Colonic mucosa (tissue), 4 donors: ENCODE results near the gene RNF130. TPM values are rescaled to one million over a fixed set of nuclear protein-coding genes. Genes with fewer than 3 reads are reported as not detected.

Experiments
- DNase-seq: peaks from one replicate; pipeline ENCODE4 v3.0.0-alpha.2; 2020
- H3K27ac ChIP-seq: fragments of 200-600 bp; one replicate; pipeline ENCODE4 v1.8.0; 2021
- H3K27me3 ChIP-seq: fragments of 200-600 bp; one replicate; pipeline ENCODE4 v1.8.0; 2021
- H3K36me3 ChIP-seq: fragments of 200-600 bp; one replicate; pipeline ENCODE4 v1.8.0; 2021
- H3K4me1 ChIP-seq: fragments of 200-600 bp; one replicate; pipeline ENCODE4 v1.8.0; 2021; ENCODE audit warnings: mild to moderate bottlenecking
- H3K4me3 ChIP-seq: fragments of 200-600 bp; one replicate; pipeline ENCODE4 v1.8.0; 2021
- H3K9ac ChIP-seq, 2 donors: one replicate each; pipeline ENCODE4 v1.7.0; 2013; ENCODE audit warnings: control low read depth in 2 of 2, low read depth in 2 of 2, low read length in 2 of 2
- H3K9me3 ChIP-seq: fragments of 200-600 bp; one replicate; pipeline ENCODE4 v1.8.0; 2021
- CTCF ChIP-seq: fragments of 200-600 bp; IDR thresholded peaks from one replicate; pipeline ENCODE4 v1.8.0; 2022; ENCODE audit warnings: antibody characterized with exemption, mild to moderate bottlenecking
- intact Hi-C: fragments of 100-400 bp; cut with DNase I; formaldehyde crosslinking; loops from one replicate; pipeline ENCODE4 v1.14.1; 2022
- total RNA-seq, 2 donors: library from RNA; stranded (reverse); fragmentation: NEBNext Ultra II Directional in 1 of 2; extraction: Animal tissue kit (Norgen Biotek cat#: 25700) in 1 of 2; gene quantifications; one replicate each; pipeline ENCODE4 v1.2.1, GENCODE V29; 2021
- donor health status: healthy.
- donor health status: DM: no; HTN: no; CAD: no.
- donor health status: DM: no; HTN: no; CAD: no.

The RNF130 gene
- total RNA-seq, 2 donors from 2014 or later: 32.0 to 41.7 TPM

GRCh38 chr5:179955062-179955461, 116.5 kb downstream of the RNF130 start:
- no peaks in the 10 kb centered on the region for H3K9me3 ChIP-seq
- no peak for DNase-seq
- no peaks in the 10 kb centered on the region for H3K36me3 ChIP-seq
- no peak overlapping the region for H3K27ac ChIP-seq
- no peak overlapping the region for H3K4me3 ChIP-seq
- no peak for TF ChIP-seq CTCF
- no peaks in the 10 kb centered on the region for H3K27me3 ChIP-seq
- intact Hi-C loops: no loop called here
- H3K4me1 ChIP-seq: no peaks in the 10 kb centered on the region
- no peak overlapping the region for H3K9ac ChIP-seq

- no peak overlapping the region for H3K27ac ChIP-seq
- H3K36me3 ChIP-seq: no peaks in the 10 kb centered on the region
- H3K4me1 ChIP-seq: no peaks in the 10 kb centered on the region
- intact Hi-C loops: no loop called here
- no peak overlapping the region for H3K4me3 ChIP-seq
- no peaks in the 10 kb centered on the region for H3K27me3 ChIP-seq
- H3K9me3 ChIP-seq: no peaks in the 10 kb centered on the region
- TF ChIP-seq CTCF: no peak
- H3K9ac ChIP-seq: no peak overlapping the region
- DNase-seq: no peak
Measured at GRCh38 chr5:179954434-179954833, 117.1 kb downstream of the RNF130 start.

GRCh38 chr5:179953987-179954386, 117.6 kb downstream of the RNF130 start:
- no peak overlapping the region for H3K27ac ChIP-seq
- TF ChIP-seq CTCF: no peak
- H3K4me1 ChIP-seq: no peaks in the 10 kb centered on the region

GRCh38 chr5:179936976-179937681, 134.4 kb downstream of the RNF130 start:
- Histone ChIP-seq H3K27ac (no peak overlapping the region), H3K27me3 (no peaks in the 10 kb centered on the region), H3K9ac (no peak overlapping the region), H3K4me3 (no peak overlapping the region), H3K4me1 (no peaks in the 10 kb centered on the region), H3K9me3 (no peaks in the 10 kb centered on the region), H3K36me3 (no peaks in the 10 kb centered on the region)
- TF ChIP-seq CTCF: no peak
- intact Hi-C loops: no loop called here
- DNase-seq: no peak

More at GRCh38 chr5:179953987-179954386, 117.6 kb downstream of the RNF130 start:
- Histone ChIP-seq H3K9me3 (no peaks in the 10 kb centered on the region), H3K27me3 (no peaks in the 10 kb centered on the region), H3K36me3 (no peaks in the 10 kb centered on the region), H3K4me3 (no peak overlapping the region), H3K9ac (no peak overlapping the region)
- no peak for DNase-seq
- intact Hi-C loops: no loop called here

- no peaks in the 10 kb centered on the region for H3K9me3 ChIP-seq
- H3K27me3 ChIP-seq: no peaks in the 10 kb centered on the region
- no peak for DNase-seq
- H3K4me3 ChIP-seq: no peak overlapping the region
- H3K9ac ChIP-seq: no peak overlapping the region
- no peak for TF ChIP-seq CTCF
- no peak overlapping the region for H3K27ac ChIP-seq
- no peaks in the 10 kb centered on the region for H3K4me1 ChIP-seq
- no peaks in the 10 kb centered on the region for H3K36me3 ChIP-seq
- intact Hi-C loops: no loop called here
Measured at GRCh38 chr5:179930788-179931473, 140.6 kb downstream of the RNF130 start.
